ENCODE results near the gene SIAH2. TPM values are rescaled to one million over a fixed set of nuclear protein-coding genes. Genes with fewer than 3 reads are reported as not detected.

The SIAH2 gene
- total RNA-seq, 1 donor from 2014 or later, result 18.6 TPM

DNA sequence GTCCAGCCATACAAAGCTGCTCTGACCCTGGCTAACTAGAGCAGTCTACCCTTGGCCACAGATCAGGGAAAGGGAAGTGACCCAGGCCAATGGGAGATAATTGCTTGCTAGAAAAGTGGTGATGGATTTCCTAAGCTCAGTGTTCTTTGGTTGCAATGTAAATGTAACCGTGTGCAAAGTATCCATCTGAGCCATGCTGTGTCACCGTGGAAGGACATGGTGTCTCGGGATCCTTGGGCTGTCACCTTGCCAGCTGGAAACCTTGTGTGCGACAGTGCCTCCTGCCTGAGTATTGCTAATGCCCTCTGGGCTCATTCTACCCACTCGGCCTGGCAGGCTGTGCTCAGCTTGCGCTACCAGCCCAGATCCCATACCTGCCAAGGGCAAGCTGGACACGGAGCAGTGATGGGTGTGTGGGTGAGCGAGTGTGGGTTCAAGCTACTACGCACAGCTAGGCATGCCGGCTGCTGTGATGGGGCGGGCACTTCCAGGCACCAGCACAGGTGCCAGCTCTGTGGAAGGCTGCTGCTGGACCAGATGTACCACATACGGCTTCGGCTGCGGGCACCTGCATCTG is 10.7 kb upstream of the SIAH2 start:
- no peaks in the 10 kb centered on the region for H3K36me3 ChIP-seq
- H3K9me3 ChIP-seq, result no peaks in the 10 kb centered on the region
- no peak overlapping the region for H3K27ac ChIP-seq
- TF ChIP-seq, protein P1, sequence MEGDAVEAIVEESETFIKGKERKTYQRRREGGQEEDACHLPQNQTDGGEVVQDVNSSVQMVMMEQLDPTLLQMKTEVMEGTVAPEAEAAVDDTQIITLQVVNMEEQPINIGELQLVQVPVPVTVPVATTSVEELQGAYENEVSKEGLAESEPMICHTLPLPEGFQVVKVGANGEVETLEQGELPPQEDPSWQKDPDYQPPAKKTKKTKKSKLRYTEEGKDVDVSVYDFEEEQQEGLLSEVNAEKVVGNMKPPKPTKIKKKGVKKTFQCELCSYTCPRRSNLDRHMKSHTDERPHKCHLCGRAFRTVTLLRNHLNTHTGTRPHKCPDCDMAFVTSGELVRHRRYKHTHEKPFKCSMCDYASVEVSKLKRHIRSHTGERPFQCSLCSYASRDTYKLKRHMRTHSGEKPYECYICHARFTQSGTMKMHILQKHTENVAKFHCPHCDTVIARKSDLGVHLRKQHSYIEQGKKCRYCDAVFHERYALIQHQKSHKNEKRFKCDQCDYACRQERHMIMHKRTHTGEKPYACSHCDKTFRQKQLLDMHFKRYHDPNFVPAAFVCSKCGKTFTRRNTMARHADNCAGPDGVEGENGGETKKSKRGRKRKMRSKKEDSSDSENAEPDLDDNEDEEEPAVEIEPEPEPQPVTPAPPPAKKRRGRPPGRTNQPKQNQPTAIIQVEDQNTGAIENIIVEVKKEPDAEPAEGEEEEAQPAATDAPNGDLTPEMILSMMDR (IDR thresholded peaks at IDR 0.05), result no peak
- H3K4me1 ChIP-seq, result no peaks in the 10 kb centered on the region
- DNase-seq (no peak), ATAC-seq (no peak)
- no peak overlapping the region for H3K4me3 ChIP-seq
- H3K27me3 ChIP-seq (ENCODE audit: low read depth), result no peaks in the 10 kb centered on the region
- intact Hi-C loops (cut with DNase I), result no loop called here

GRCh38 chr3:150771600-150771999 is 8.6 kb upstream of the SIAH2 start:
- TF ChIP-seq, protein P1 (IDR thresholded peaks at IDR 0.05), result no peak
- no peak overlapping the region for H3K27ac ChIP-seq
- DNase-seq (no peak), ATAC-seq (no peak)
- H3K9me3 ChIP-seq, result no peaks in the 10 kb centered on the region
- no peak overlapping the region for H3K4me3 ChIP-seq
- H3K4me1 ChIP-seq, result no peaks in the 10 kb centered on the region
- no peaks in the 10 kb centered on the region for H3K27me3 ChIP-seq (ENCODE audit: low read depth)
- intact Hi-C loops (cut with DNase I), result no loop called here
- H3K36me3 ChIP-seq, result no peaks in the 10 kb centered on the region

- no peaks in the 10 kb centered on the region for H3K9me3 ChIP-seq
- intact Hi-C loops (cut with DNase I), result no loop called here
Measured at GRCh38 chr3:150770681-150771080, 7.7 kb upstream of the SIAH2 start.

DNA sequence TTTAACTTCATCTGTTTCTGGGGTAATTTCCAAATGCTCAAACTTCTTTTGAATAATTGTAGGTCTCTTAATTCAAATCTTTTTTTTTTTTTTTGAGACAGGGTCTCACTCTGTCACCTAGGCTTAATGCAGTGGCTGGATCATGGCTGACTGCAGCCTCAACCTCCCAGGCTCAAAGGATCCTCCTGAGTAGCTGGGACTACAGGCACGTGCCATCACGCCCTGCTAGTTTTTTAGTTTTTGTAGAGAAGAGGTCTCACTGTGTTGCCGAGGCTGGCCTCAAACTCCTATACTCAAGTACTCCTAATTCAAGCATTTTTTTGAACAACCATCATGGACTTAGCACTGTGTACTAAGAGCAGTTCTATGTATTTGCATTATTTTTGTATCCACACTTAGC is 3.8 kb upstream of the SIAH2 start:
- DNase-seq (no peak), ATAC-seq (no peak)
- no peaks in the 10 kb centered on the region for H3K27me3 ChIP-seq (ENCODE audit: low read depth)
- H3K9me3 ChIP-seq, result no peaks in the 10 kb centered on the region
- intact Hi-C loops (cut with DNase I), result no loop called here
- no peak overlapping the region for H3K27ac ChIP-seq
- no peaks in the 10 kb centered on the region for H3K36me3 ChIP-seq
- TF ChIP-seq, protein P1 (IDR thresholded peaks at IDR 0.05), result no peak
- peaks cover 11% of the 10 kb centered on the region for H3K4me1 ChIP-seq
- H3K4me3 ChIP-seq, result no peak overlapping the region

More at GRCh38 chr3:150770681-150771080, 7.7 kb upstream of the SIAH2 start:
- no peaks in the 10 kb centered on the region for H3K27me3 ChIP-seq (ENCODE audit: low read depth)
- no peaks in the 10 kb centered on the region for H3K4me1 ChIP-seq
- ATAC-seq (no peak), DNase-seq (no peak)
- TF ChIP-seq, protein P1 (IDR thresholded peaks at IDR 0.05), result no peak
- H3K4me3 ChIP-seq, result no peak overlapping the region
- no peak overlapping the region for H3K27ac ChIP-seq
- no peaks in the 10 kb centered on the region for H3K36me3 ChIP-seq

DNA sequence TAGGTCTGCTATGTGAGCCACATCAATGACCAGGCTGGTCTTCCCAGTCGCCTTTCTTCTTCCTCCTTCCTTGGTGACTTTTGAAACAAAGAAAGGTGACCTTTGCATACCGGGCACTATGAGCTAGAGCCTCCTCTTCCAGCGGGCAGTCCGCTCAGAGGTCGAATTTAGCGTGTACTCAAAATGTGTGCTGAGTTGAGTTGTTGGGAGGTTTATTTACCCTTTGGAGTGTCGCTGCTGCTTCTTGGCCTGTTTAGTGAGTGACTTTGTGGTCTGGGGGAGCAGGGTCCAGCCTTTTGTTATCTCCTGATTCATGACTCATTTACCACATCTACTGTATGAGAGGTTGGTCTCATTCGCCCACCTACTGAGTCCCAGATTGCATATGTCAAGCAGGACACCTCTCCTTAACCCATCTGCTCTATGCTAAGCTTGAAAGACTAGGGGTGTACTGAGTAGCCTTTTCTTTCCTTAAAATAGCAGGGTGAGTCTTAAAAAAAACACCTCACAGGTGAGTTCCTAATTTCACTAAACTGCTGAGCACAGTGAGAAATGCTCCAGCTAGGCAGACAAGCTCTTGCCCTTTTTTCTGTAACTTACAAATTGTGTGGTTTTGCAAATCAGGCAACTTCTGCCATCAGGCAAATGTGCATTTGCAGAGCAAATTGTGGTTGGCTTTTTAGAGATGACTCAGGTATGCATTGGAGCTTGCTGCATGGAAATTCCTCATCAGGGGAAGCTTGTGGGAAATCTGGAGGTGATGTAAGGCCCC is 3.2 kb upstream of the SIAH2 start:
- TF ChIP-seq, protein P1 (IDR thresholded peaks at IDR 0.05), result no peak
- no peak overlapping the region for H3K4me3 ChIP-seq
- no peak overlapping the region for H3K27ac ChIP-seq
- DNase-seq, result no peak
- H3K27me3 ChIP-seq (ENCODE audit: low read depth), result no peaks in the 10 kb centered on the region
- H3K36me3 ChIP-seq, result no peaks in the 10 kb centered on the region
- peaks cover 17% of the 10 kb centered on the region for H3K4me1 ChIP-seq
- intact Hi-C loops (cut with DNase I), result no loop called here
- no peaks in the 10 kb centered on the region for H3K9me3 ChIP-seq
- ATAC-seq, result no peak

Measured in lower lobe of right lung (tissue), 2 donors.